KOPT-K1 (cell line): ENCODE measurements around the gene HELQ.
"Not testable (repeated sequence)": the region's sequence is repeated elsewhere in the genome, so short reads cannot be mapped to it uniquely, and the experiment has no call there.

Source experiments
- H3K27ac ChIP-seq: fragments of 200-600 bp; sonication (generic); 2 replicates; pipeline ENCODE4 v1.5.1; 2016; ENCODE audit warnings: antibody characterized with exemption, mild to moderate bottlenecking, low read depth, low read length; ENCODE audit not compliant: poor library complexity, severe bottlenecking
- H3K36me3 ChIP-seq: fragments of 200-600 bp; sonication (generic); 2 replicates; pipeline ENCODE4 v1.5.1; 2017; ENCODE audit warnings: antibody characterized with exemption, mild to moderate bottlenecking, low read length, moderate library complexity; ENCODE audit not compliant: insufficient read depth
- H3K9me3 ChIP-seq: fragments of 200-600 bp; sonication (generic); 2 replicates; pipeline ENCODE4 v1.5.1; 2017; ENCODE audit warnings: antibody characterized with exemption, low read length, mild to moderate bottlenecking; ENCODE audit not compliant: insufficient read depth, poor library complexity, severe bottlenecking

HELQ gene, protein sequence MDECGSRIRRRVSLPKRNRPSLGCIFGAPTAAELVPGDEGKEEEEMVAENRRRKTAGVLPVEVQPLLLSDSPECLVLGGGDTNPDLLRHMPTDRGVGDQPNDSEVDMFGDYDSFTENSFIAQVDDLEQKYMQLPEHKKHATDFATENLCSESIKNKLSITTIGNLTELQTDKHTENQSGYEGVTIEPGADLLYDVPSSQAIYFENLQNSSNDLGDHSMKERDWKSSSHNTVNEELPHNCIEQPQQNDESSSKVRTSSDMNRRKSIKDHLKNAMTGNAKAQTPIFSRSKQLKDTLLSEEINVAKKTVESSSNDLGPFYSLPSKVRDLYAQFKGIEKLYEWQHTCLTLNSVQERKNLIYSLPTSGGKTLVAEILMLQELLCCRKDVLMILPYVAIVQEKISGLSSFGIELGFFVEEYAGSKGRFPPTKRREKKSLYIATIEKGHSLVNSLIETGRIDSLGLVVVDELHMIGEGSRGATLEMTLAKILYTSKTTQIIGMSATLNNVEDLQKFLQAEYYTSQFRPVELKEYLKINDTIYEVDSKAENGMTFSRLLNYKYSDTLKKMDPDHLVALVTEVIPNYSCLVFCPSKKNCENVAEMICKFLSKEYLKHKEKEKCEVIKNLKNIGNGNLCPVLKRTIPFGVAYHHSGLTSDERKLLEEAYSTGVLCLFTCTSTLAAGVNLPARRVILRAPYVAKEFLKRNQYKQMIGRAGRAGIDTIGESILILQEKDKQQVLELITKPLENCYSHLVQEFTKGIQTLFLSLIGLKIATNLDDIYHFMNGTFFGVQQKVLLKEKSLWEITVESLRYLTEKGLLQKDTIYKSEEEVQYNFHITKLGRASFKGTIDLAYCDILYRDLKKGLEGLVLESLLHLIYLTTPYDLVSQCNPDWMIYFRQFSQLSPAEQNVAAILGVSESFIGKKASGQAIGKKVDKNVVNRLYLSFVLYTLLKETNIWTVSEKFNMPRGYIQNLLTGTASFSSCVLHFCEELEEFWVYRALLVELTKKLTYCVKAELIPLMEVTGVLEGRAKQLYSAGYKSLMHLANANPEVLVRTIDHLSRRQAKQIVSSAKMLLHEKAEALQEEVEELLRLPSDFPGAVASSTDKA

DNA sequence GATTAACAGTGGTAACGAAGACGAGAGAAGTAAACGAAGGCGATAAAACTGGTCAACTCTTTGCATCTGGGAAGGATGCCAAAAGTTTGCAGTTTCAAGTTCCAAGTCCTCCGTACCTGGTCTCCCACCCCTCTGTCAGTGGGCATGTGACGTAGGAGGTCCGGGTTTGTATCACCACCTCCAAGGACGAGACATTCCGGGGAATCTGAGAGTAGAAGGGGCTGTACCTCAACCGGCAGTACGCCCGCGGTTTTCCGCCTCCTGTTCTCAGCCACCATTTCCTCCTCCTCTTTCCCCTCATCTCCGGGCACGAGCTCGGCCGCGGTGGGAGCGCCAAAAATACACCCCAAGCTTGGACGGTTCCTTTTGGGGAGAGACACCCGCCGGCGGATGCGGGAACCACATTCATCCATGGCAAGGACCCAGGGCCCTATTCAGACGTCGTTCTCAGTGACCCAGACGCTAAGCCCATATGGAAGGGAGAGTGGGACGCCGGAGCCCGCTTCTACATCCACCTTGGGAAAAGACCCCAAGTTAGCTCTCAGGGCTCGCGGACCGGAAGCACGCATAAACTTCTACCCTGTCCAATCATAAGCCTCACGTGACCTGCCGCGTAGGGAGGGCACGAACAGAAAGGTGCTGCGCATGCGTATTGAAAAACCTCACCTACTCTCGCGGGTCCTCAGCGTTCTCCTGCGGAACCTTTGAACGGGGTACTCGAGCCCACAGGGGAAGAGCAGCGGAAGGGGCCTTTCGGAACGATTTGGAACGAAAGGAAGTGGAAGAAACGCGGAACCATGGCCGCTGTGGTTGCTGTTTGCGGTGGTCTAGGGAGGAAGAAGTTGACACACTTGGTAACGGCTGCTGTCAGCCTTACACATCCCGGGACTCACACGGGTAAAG is at the start of gene HELQ, which contains the start of gene MRPS18C:
Gene HELQ (minus strand): TSS at position 543 of the 903 bp plus-strand sequence. CDS start 130 bp downstream, at position 413.
Gene MRPS18C (plus strand): TSS at position 778 of the 903 bp plus-strand sequence. CDS start 20 bp downstream, at position 798.
- peaks cover 68% of the 10 kb centered on the region for H3K36me3 ChIP-seq
- H3K9me3 ChIP-seq = no peaks in the 10 kb centered on the region
- peak within 1 kb of the TSS; percentile 91 for H3K27ac ChIP-seq

DNA sequence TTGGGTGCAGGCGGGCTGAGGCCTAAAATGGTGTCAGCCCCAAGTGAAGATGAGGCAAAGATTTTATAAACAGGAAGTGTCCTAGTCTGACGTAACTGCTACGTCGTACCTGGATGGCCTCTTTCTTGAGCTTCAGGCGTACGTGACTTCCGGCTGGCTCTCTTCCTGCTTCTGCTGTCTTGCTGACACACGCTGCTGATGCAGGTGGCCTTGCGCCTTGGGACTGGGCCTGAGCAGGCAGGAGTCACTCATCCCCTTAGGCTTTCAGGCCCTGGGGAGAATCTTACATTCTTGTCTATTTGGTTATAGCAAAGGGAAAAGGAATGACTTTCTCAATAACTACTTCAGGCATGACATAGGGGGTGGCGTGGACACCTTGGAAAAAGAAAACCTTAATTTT is 49.4 kb upstream of the HELQ start:
- Histone ChIP-seq H3K9me3 (no peaks in the 10 kb centered on the region), H3K36me3 (no peaks in the 10 kb centered on the region), H3K27ac (no peak overlapping the region)

DNA sequence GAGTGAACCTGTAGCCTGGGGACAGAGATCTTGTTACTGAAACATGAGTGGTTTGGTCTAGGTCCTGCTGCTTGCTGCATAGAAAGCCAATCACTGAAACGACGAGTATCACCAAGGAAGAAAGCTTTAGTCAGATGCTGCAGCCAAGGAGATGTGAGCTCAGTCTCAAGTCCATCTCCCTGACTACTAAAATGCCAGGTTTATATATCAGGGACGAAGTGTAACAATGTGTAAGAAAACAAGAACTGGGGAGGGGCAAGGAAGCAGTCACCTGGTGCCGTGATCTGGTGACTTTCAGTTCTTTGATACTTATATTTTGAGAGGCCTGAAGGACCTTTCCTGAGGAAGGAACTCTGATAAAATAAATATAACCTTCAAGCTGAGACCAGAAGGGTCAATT is 48.9 kb upstream of the HELQ start:
- H3K9me3 ChIP-seq = no peaks in the 10 kb centered on the region
- H3K36me3 ChIP-seq = no peaks in the 10 kb centered on the region
- H3K27ac ChIP-seq = no peak overlapping the region

DNA sequence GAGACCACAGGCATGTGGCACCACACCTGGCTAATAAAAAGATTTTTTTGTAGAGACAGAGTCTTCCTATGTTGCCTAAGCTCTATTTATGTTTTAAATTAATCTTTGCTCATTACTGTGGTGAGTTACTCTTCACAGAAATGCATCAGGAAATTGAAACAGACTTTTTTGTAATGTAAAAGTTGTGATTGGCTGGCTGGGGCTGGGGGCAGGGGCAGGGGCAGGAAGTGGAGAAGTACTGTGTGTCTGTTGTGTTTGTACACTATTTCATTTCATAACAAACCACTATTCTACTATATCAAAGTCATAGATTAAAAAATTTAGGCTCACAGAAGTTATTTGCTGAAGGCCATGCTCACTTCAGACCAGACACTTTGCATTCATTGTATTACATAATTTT is 48.4 kb upstream of the HELQ start:
- Histone ChIP-seq H3K9me3 (no peaks in the 10 kb centered on the region), H3K27ac (no peak overlapping the region), H3K36me3 (no peaks in the 10 kb centered on the region)

DNA sequence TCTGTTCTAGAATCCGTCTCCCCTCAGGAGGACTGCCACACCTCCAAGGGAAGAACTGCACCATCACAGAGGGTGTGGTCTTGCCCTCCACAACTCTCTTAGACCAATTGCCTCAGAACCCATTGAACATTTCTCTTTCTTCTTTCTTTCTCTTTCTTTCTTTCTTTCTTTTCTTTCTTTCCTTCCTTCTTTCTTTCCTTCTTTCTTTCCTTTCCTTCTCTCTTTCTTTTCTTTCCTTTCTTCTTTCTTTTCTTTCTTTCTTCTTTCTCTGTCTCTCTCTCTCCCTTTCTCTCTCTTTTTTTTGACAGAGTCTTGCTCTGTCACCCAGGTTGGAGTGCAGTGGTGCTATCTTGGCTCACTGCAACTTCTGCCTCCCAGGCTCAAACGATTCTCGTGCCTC is 46.0 kb upstream of the HELQ start:
- H3K36me3 ChIP-seq, H3K27ac ChIP-seq, H3K9me3 ChIP-seq: not testable (repeated sequence)

DNA sequence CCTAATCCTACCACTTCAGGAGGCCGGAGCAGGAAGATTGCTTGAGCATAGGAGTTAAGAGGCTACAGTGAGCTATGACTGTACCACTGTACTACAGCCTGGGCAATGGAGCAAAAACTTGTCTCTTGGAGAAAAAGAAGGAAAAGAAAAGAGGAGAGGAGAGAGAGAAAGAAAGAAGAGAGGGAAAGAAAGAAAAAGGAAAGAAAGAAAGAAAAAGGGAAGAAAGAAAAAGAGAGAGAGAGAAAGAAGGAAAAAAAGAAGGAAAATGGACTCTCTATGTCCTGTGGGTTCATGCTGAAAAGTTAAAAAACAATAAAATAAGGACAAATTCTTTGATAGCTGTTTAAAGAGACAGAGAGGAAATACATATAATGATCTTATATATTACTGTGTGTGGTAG is 42.6 kb upstream of the HELQ start:
- H3K36me3 ChIP-seq = no peaks in the 10 kb centered on the region
- H3K27ac ChIP-seq = no peak overlapping the region
- H3K9me3 ChIP-seq = no peaks in the 10 kb centered on the region

DNA sequence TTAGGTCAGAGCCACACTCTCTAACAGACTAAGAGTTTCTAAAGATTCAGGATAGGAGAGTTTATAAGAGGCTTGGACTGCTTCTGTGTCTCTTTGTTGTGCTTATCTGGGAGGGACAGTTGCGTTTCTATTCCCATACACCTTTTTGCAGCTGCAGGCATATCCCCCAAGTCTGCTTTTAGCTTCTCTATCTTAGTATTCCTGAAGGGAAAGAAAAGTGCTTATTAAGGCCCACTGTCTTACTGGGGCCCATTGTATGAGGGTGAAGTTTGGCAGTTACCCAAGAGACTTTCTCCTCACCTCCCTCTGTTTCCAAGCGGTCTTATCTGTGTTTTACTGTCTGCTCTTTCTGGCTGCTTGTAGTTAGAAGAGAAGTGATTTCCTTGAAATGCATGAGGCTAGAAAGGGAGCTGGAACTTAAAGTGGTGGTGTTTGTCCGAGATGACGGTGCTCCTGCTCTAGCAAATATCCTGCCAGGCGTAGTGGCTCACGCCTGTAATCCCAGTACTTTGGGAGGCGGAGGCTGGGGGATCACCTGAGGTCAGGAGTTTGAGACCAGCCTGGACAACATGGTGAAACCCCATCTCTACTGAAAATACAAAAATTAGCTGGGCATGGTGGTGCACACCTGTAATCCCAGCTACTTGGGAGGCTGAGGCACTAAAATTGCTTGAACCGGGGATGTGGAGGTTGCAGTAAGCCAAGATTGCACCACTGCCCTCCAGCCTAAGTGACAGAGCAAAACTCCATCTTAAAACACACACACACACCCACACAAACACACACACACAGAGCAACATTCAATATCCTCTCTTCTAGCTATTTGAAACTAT is 40.7 kb upstream of the HELQ start:
- H3K27ac ChIP-seq, H3K9me3 ChIP-seq, H3K36me3 ChIP-seq: not testable (repeated sequence)

DNA sequence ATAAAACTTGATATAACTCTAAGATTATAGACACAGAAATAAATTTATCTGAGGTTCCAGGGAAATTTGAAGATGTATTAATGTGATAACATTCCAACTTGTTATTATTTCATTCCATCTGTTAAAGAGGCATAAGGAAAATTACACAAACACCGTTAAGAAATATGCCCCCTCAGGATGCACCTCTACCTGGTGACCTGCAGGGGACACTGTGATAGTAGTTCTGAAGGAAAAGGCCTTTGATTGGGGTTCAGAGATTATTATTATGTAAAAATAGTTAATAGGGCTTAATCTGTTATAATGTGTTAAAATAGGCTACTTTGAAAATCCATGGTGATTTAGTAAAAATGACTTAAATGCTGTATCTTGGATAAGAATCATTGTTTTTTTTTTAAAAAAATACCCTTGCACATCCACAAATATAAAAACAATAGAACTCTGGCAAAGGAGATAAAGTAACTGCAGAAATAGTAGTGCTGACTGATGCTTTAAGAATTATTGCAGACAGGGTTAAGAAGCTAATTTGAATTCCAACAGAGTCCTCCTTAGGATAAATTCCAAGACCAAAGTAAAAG is 35.3 kb upstream of the HELQ start:
- no peaks in the 10 kb centered on the region for H3K9me3 ChIP-seq
- H3K36me3 ChIP-seq = no peaks in the 10 kb centered on the region
- H3K27ac ChIP-seq = no peak overlapping the region

DNA sequence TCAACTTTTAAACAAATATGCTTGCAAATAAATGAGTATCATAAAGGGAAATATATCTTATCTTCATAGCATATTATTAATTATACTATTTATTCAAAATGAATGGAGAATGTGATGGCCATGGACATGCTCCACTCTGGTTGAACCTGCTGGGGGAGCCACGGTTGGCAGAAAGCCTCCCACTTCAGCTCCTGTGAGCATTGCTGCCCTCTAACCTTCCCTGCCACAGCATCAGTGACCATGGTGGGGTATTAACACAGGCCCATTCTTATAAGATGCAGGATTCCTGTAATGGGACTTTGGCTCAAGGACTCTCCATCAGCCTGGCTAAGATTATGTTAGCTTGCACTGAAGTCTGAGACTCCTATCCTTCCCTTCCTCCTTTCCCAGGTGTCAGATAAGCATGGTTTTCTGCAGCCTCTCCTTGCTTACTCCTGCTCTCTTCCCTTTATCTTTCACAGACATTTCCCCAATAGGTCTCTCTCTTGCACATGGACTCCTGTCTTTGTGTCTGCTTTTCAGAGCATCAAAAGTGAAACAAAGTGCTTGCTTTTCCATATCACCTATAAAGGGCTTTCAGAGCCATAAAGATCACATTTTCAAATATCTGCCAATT is 34.2 kb upstream of the HELQ start:
- no peak overlapping the region for H3K27ac ChIP-seq

DNA sequence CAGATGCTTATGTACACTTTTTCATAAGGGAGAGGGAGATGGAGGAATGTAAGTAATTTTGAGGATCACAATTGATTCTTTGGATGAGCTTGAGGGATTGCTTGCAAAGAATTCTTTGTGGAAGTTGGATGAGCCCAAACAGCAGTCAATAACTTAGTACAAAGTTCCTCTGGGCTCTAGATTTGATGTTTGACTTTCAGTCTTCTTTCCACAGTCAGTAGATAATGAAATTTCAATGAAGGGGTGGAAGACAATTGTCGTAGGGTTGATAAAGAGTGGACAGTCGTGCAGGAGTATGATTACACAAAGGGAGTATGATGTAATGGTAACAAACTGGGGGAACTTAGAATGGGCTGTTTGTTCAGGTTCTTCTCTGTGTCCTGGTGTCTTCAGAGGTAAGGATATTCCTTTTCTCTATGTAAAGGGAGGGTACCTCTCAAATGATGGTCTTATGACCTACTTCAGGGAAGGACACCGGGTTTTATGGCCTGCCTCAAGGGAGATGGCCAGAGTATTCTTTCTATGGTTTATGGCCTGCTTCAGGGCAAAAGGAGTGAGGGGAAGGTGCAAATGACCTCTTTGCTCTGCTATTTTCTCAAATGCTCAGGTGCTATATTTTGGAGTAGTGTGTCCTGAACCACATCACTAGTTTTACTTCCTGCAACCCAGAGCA is 31.0 kb upstream of the HELQ start:
- Histone ChIP-seq H3K9me3 (no peaks in the 10 kb centered on the region), H3K27ac (no peak overlapping the region), H3K36me3 (no peaks in the 10 kb centered on the region)

More for the DNA sequence above, 34.2 kb upstream of the HELQ start:
- Histone ChIP-seq H3K36me3 (no peaks in the 10 kb centered on the region), H3K9me3 (no peaks in the 10 kb centered on the region)

DNA sequence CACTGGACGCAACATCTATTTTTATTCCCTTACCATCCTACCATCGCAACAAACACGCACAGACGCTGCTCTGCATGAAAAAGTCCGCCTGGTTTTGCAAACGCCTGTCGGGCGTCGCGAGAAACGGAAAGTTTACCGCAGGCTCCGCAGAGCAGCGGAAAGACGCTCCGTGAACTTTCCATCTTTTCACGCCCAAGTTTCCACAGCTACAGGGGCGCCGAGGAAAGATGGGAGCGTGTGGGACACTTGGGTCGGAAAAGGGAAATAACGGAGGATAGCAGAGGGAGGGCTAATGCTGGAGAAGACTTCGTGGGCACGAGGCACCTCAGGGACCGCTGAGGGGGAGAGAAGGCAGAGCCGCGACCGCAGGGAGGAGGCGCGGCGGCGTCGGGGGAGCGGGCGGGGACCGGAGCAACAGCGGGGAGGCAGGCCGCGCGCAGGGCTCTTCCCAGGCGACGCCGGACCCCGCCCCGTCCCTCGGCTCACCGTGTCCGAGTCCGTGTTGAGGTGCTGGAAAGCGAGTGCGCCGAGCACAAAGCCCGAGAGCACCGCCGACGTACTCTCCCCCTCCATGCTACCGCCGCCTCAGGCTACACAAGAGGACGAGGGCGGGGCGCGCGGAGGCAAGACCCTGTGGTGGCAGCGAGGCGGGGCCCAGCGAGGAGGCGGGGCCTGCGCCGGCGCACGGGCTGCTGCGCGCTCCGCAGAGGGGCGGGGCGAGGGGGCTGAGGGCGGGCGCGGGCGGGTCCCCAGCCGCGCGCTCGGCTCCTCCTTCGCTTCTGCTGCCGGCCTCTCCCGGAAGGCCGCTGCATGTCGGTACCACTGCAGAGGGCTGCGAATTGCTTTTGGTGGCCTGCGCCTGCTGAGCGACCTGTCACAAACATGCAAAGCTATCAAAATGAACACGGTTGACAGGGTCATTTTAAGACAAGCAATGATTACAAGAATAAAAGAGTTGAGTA is 29.2 kb upstream of the HELQ start, which contains the start of gene ABRAXAS1:
Gene ABRAXAS1 (minus strand): TSS at position 601 of the 962 bp plus-strand sequence. CDS start 28 bp downstream, at position 573.
- H3K27ac ChIP-seq = peak within 1 kb of the TSS; percentile 57
- H3K36me3 ChIP-seq = no peaks in the 10 kb centered on the region
- H3K9me3 ChIP-seq = no peaks in the 10 kb centered on the region

DNA sequence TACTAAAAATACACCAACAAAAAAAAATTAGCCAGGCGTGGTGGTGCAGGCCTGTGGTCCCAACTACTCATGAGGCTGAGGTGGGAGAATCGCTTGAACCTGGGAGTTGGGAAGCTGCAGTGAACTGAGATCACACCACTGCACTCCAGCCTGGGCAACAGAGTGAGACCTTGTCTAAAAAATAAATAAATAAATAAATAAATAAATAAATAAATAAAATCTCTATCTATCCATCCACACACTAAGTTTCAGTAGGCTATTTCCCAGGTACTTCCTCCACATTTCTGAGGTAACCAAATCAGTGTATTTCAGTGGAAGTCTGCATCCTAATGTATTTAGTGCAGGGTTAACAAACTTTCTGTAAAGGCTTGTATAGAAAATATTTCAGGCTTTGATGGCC is 18.3 kb upstream of the HELQ start:
- Histone ChIP-seq H3K27ac (no peak overlapping the region), H3K36me3 (peaks cover 10% of the 10 kb centered on the region; the same call in 1 of the 2 replicates), H3K9me3 (no peaks in the 10 kb centered on the region)
